ENCODE measurements around the gene CDC34. TPM values are rescaled to one million over a fixed set of nuclear protein-coding genes. Genes with fewer than 3 reads are reported as not detected.

CDC34 gene
- total and polyA plus RNA-seq, 2 of the 8 experiments (the other 6 are each of a cell fraction or from before 2014, with no cell fraction given), result 95.9 to 129 TPM

- TF ChIP-seq NANOG (IDR thresholded peaks at IDR 0.05; ENCODE audit: insufficient read depth, low read depth, low read length, poor library complexity, severe bottlenecking) (no peak), MAFK (IDR thresholded peaks at IDR 0.05; ENCODE audit: low read depth, low read length) (no peak), JUND (IDR thresholded peaks at IDR 0.05; ENCODE audit: low read length) (no peak), CEBPB (IDR thresholded peaks at IDR 0.05; ENCODE audit: low read depth, low read length) (no peak), CBX8 (IDR thresholded peaks at IDR 0.05; ENCODE audit: borderline replicate concordance, low read depth, low read length) (no peak), JUN (IDR thresholded peaks at IDR 0.05; ENCODE audit: low read depth, low read length) (no peak), SIRT6 (IDR thresholded peaks at IDR 0.05; ENCODE audit: low read length) (no peak), SP4 (IDR thresholded peaks at IDR 0.05; ENCODE audit: low read length) (no peak), GABPA (IDR thresholded peaks at IDR 0.05; ENCODE audit: borderline replicate concordance, insufficient read depth, low read length) (peak; percentile 11; the same call in 1 of the 2 replicates), EZH2 (IDR thresholded peaks at IDR 0.05; ENCODE audit: low read depth, low read length, severe bottlenecking) (no peak), NRF1 (IDR thresholded peaks at IDR 0.05; ENCODE audit: low read depth, low read length) (peak; percentile 76), POLR2AphosphoS5 (IDR thresholded peaks at IDR 0.05; ENCODE audit: low read depth, low read length) (peak; percentile 50; the same call in 1 of the 2 replicates), ZNF274 (IDR thresholded peaks at IDR 0.05; ENCODE audit: borderline replicate concordance, extremely low read depth, low read length) (no peak), EP300 (IDR thresholded peaks at IDR 0.05; ENCODE audit: borderline replicate concordance in 1 of 2, low read depth in 2 of 2, low read length in 2 of 2) (peak in 1 of 2 experiments; percentile 49; a peak in 1 of 3 replicates), TBP (IDR thresholded peaks at IDR 0.05; ENCODE audit: low read depth, low read length) (0 out of 2 replicates have a peak, but pooled peaks have one; percentile 22), BACH1 (IDR thresholded peaks at IDR 0.05; ENCODE audit: low read length) (no peak), HDAC2 (IDR thresholded peaks at IDR 0.05; ENCODE audit: borderline replicate concordance in 1 of 2, low read depth in 2 of 2, low read length in 2 of 2) (0 out of 4 replicates have a peak, but pooled peaks of 1 of the 2 experiments have one; percentile 25), BRCA1 (IDR thresholded peaks at IDR 0.05; ENCODE audit: low read depth, low read length) (no peak), POU5F1 (IDR thresholded peaks at IDR 0.05; ENCODE audit: low read depth, low read length) (no peak), EGR1 (IDR thresholded peaks at IDR 0.05; ENCODE audit: borderline replicate concordance, low read depth, low read length) (no peak), HDAC6 (IDR thresholded peaks at IDR 0.05; ENCODE audit: low read depth, low read length) (no peak), SIX5 (IDR thresholded peaks at IDR 0.05; ENCODE audit: low read depth, low read length) (no peak), YY1 (IDR thresholded peaks at IDR 0.05; ENCODE audit: low read depth, low read length) (no peak; the same call in 1 of the 2 replicates), RAD21 (IDR thresholded peaks at IDR 0.05 in 1 of 2, conservative IDR thresholded peaks at IDR 0.05 in 1 of 2; ENCODE audit: low read depth in 2 of 2, low read length in 2 of 2) (peak; percentile 57 to 66)
These were observed 24.9 kb upstream of the CDC34 start (continued) for GRCh38 chr19:506404-507285.

All from H1 (cell line).